Gastroesophageal sphincter (tissue), 4 donors: Measurements from ENCODE around the gene MLLT3. TPM values are rescaled to one million over a fixed set of nuclear protein-coding genes. Genes with fewer than 3 reads are reported as not detected.

Experiments
- ATAC-seq: fragments of 150-250 bp; one replicate; pipeline ENCODE4 v1.9.1; 2016; ENCODE audit warnings: mild to moderate bottlenecking, moderate library complexity
- H3K27ac ChIP-seq, 4 donors: fragments of 200-600 bp; sonication (generic) in 3 of 4; 1 replicate in 3 of 4; 2 replicates in 1 of 4; pipeline ENCODE4 v1.5.1; 2016 to 2019
- H3K27me3 ChIP-seq: fragments of 200-600 bp; sonication (generic); one replicate; pipeline ENCODE4 v1.5.1; 2019
- H3K36me3 ChIP-seq, 2 donors: fragments of 200-600 bp; sonication (generic); one replicate each; pipeline ENCODE4 v1.5.1; 2019; ENCODE audit warnings: control low read depth in 1 of 2
- H3K4me1 ChIP-seq, 3 donors: fragments of 200-600 bp; sonication (generic); 1 replicate in 2 of 3; 2 replicates in 1 of 3; pipeline ENCODE4 v1.5.1; 2016 to 2019; ENCODE audit warnings: control low read depth in 2 of 3
- H3K4me3 ChIP-seq, 2 donors: fragments of 200-600 bp; sonication (generic); one replicate each; pipeline ENCODE4 v1.5.1; 2019; ENCODE audit warnings: mild to moderate bottlenecking in 1 of 2, moderate library complexity in 1 of 2
- H3K9me3 ChIP-seq, 3 donors: fragments of 200-600 bp; sonication (generic); one replicate each; pipeline ENCODE4 v1.5.1; 2017 to 2019; ENCODE audit warnings: control low read depth in 2 of 3
- EP300 ChIP-seq: sonication (generic); formaldehyde crosslinking; IDR thresholded peaks from one replicate; pipeline ENCODE4 v1.6.1; 2017; ENCODE audit warnings: antibody characterized with exemption, mild to moderate bottlenecking
- POLR2A ChIP-seq, 2 donors: fragments of 450-650 bp; IDR thresholded peaks; one replicate each; pipeline ENCODE4 v1.6.1; 2017; ENCODE audit warnings: antibody characterized with exemption in 2 of 2, mild to moderate bottlenecking in 2 of 2, moderate library complexity in 1 of 2
- POLR2AphosphoS5 ChIP-seq: sonication (generic); formaldehyde crosslinking; IDR thresholded peaks from one replicate; pipeline ENCODE4 v1.6.1; 2017; ENCODE audit warnings: antibody characterized with exemption
- WGBS, 2 donors: methylation state at CpG; one replicate each; pipeline ENCODE4 v1.1.5; 2018; ENCODE audit warnings: low coverage in 1 of 2; 5-methylcytosine and 5-hydroxymethylcytosine counted together
- total RNA-seq, 4 donors: library from RNA; depleted of rRNA; stranded (reverse); fragments of >200 nt; gene quantifications; one replicate each; pipeline ENCODE4 v1.1.0, GENCODE V29; 2016
- TF ChIP-seq, protein P1 (sequence below), 4 experiments: fragments of 200-600 bp in 2 of 4; fragments of 450-650 bp in 2 of 4; sonication (generic) in 1 of 4; IDR thresholded peaks; one replicate each; pipeline ENCODE4 v1.5.1; 2017 to 2019; ENCODE audit warnings: antibody characterized with exemption in 4 of 4, mild to moderate bottlenecking in 2 of 4, moderate library complexity in 2 of 4

The MLLT3 gene
- total RNA-seq, 4 donors from 2014 or later: 21.2 to 37.2 (median 29.6) TPM

DNA sequence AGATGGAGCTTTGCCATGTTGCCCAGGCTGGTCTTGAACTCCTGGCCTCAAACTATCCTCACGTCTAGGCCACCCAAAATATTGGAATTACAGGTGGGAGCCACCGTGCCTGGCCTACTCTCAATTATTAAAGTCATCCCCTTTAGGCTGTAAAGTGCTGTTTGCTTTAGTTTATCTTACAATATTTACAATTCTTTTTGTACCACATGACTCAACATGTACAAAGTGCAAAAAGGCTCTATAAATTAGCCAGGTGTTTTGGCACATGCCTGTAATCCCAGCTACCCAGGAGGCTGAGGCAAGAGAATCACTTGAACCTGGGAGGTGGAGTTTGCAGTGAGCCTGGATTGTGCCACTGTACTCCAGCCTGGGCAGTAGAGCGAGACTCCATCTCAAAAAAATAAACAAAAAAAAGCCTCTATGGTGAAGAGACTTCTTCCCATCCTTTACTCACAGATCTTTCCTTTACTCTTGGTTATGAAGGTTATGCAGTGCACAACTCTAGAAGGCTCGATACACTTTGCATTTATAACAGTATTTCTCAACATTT lies 28.5 kb upstream of the MLLT3 start:
- H3K9me3 ChIP-seq: no peaks in the 10 kb centered on the region
- ATAC-seq: no peak
- no peaks in the 10 kb centered on the region for H3K27me3 ChIP-seq
- 88 to 90% methylated on average over 4 of the region's 4 CpGs for WGBS, 2 donors
- H3K36me3 ChIP-seq: no peaks in the 10 kb centered on the region
- H3K4me1 ChIP-seq: peaks cover 0 to 8% (median 0%) of the 10 kb centered on the region in 3 donors
- no peak overlapping the region for H3K27ac ChIP-seq
- no peak overlapping the region for H3K4me3 ChIP-seq
- TF ChIP-seq EP300 (no peak), POLR2AphosphoS5 (no peak)
- TF ChIP-seq, protein P1, sequence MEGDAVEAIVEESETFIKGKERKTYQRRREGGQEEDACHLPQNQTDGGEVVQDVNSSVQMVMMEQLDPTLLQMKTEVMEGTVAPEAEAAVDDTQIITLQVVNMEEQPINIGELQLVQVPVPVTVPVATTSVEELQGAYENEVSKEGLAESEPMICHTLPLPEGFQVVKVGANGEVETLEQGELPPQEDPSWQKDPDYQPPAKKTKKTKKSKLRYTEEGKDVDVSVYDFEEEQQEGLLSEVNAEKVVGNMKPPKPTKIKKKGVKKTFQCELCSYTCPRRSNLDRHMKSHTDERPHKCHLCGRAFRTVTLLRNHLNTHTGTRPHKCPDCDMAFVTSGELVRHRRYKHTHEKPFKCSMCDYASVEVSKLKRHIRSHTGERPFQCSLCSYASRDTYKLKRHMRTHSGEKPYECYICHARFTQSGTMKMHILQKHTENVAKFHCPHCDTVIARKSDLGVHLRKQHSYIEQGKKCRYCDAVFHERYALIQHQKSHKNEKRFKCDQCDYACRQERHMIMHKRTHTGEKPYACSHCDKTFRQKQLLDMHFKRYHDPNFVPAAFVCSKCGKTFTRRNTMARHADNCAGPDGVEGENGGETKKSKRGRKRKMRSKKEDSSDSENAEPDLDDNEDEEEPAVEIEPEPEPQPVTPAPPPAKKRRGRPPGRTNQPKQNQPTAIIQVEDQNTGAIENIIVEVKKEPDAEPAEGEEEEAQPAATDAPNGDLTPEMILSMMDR (IDR thresholded peaks at IDR 0.05): no peak

DNA sequence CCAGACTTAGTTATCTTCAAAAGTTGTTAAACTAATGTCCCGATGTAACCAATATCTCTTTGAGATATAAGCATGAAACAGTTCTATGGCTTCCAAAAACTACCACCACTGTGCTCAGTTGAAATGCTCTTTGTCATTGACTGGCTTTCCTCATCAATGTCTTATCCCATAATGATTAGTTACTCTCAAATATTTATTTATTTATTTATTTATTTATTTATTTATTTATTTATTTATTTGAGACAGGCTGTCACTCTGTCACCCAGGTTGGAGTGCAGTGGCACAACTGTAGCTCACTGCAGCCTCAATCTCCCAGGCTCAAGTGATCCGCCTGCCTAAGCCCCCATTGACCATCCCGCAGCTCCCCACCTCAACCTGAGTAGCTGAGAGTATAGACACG lies 28.0 kb upstream of the MLLT3 start:
- no peaks in the 10 kb centered on the region for H3K27me3 ChIP-seq
- WGBS, 2 donors: 96 to 100% methylated on average over 2 to 4 of the region's 4 CpGs
- H3K4me1 ChIP-seq: peaks cover 0 to 8% (median 0%) of the 10 kb centered on the region in 3 donors
- no peak for ATAC-seq
- no peak overlapping the region for H3K4me3 ChIP-seq
- H3K9me3 ChIP-seq: no peaks in the 10 kb centered on the region
- TF ChIP-seq POLR2AphosphoS5 (no peak), EP300 (no peak), POLR2A (IDR thresholded peaks at IDR 0.05) (no peak)
- TF ChIP-seq, protein P1 (IDR thresholded peaks at IDR 0.05): no peak
- no peak overlapping the region for H3K27ac ChIP-seq
- no peaks in the 10 kb centered on the region for H3K36me3 ChIP-seq

- WGBS, 2 donors: 22 to 38% methylated on average over 1 of the region's 1 CpG
- H3K36me3 ChIP-seq: no peaks in the 10 kb centered on the region
- H3K4me1 ChIP-seq: peaks cover 0 to 8% (median 0%) of the 10 kb centered on the region in 3 donors
- H3K27me3 ChIP-seq: no peaks in the 10 kb centered on the region
- H3K27ac ChIP-seq: no peak overlapping the region
- ATAC-seq: no peak
- H3K9me3 ChIP-seq: no peaks in the 10 kb centered on the region
- TF ChIP-seq, protein P1 (IDR thresholded peaks at IDR 0.05): no peak
- H3K4me3 ChIP-seq: no peak overlapping the region
Observed at GRCh38 chr9:20649381-20649780, 27.1 kb upstream of the MLLT3 start.

- TF ChIP-seq EP300: no peak
- TF ChIP-seq, protein P1 (IDR thresholded peaks at IDR 0.05): no peak
- no peak for TF ChIP-seq POLR2A (IDR thresholded peaks at IDR 0.05)
- TF ChIP-seq POLR2AphosphoS5: no peak
- 39 to 64% methylated on average over 3 to 4 of the region's 4 CpGs for whole genome bisulfite sequencing, 2 donors
- Histone ChIP-seq H3K4me3 (no peak overlapping the region), H3K27ac (no peak overlapping the region), H3K4me1 (peaks cover 0 to 8% (median 0%) of the 10 kb centered on the region in 3 donors), H3K36me3 (no peaks in the 10 kb centered on the region), H3K9me3 (no peaks in the 10 kb centered on the region), H3K27me3 (no peaks in the 10 kb centered on the region)
- no peak for ATAC-seq
Observed at GRCh38 chr9:20646656-20647055, 24.4 kb upstream of the MLLT3 start.

DNA sequence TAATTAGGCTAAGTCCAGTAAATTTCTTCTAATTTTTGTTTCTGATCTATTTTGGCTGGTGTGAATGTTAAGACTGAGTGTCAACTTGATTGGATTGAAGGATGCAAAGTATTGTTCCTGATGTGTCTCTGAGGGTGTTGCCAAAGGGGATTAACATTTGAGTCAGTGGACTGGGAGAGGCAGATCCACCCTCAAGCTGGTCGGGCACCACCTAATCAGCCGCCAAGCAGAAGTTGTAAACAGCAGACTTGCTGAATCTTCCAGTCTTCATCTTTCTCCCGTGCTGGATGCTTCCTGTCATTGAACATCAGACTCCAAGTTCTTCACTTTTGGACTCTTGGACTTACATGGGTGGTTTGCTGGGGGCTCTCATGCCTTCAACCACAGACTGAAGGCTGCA lies 21.4 kb upstream of the MLLT3 start:
- no peak for TF ChIP-seq POLR2A (IDR thresholded peaks at IDR 0.05)
- TF ChIP-seq, protein P1 (IDR thresholded peaks at IDR 0.05): no peak
- no peak for TF ChIP-seq POLR2AphosphoS5
- TF ChIP-seq EP300: no peak
- Histone ChIP-seq H3K4me1 (peaks cover 0 to 8% (median 0%) of the 10 kb centered on the region in 3 donors), H3K27ac (no peak overlapping the region), H3K9me3 (no peaks in the 10 kb centered on the region), H3K27me3 (no peaks in the 10 kb centered on the region), H3K36me3 (no peaks in the 10 kb centered on the region), H3K4me3 (no peak overlapping the region)
- 60 to 80% methylated on average over 1 of the region's 3 CpGs for WGBS, 2 donors
- no peak for ATAC-seq
